GM12892 (cell line): ENCODE measurements around the gene PPP2R5C.

ENCODE experiments used
- POLR2A ChIP-seq: IDR thresholded peaks from 2 replicates; pipeline ENCODE4 v1.6.1; 2011; ENCODE audit warnings: low read depth, low read length, control low read depth
- POLR2AphosphoS5 ChIP-seq: IDR thresholded peaks from 2 replicates; pipeline ENCODE4 v1.6.1; 2011; ENCODE audit warnings: low read depth, low read length, control low read depth
- TAF1 ChIP-seq: IDR thresholded peaks from 2 replicates; pipeline ENCODE4 v1.6.1; 2011; ENCODE audit warnings: low read depth, mild to moderate bottlenecking, control low read depth, low read length, borderline replicate concordance

DNA sequence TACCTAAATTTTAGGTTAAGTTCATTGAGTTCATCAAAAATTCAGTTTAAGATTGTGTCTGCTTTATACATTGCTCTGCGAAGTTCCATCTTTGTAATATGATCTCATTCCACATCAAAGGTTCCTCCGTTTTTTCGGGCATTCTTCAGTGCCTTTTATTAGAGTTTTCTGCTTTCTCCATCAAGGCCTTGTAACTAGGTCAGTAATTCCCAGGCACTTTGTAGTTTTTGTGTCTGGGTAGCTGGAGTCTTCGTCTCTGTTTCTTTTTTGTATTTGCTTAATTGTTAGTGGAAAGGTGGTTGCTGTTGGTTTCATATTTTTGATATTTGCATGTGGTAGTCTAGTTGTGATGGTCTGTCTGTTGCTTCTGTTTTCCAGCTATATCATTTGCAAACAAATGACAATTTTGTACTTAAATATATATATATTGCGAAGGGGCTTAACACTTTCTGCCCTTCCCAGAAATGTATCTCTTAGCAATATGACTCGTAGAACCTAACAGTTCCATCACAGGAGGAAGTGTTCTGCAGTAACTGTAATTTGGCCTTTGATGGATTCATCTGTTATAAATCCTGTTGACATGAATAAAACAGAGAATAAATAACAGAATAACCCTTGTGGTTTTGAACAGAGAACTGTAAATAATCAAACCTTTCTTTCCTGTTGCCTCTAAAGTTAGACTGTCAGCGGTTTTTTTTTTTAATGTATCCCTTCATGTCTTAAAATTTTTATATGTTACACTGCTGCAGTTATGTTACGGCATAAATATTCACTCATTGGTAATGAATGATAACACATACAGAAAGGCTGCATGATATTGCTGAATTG lies 114.4 kb downstream of the PPP2R5C start:
- no peak for TF ChIP-seq POLR2A
- TF ChIP-seq TAF1, result no peak
- no peak for TF ChIP-seq POLR2AphosphoS5
